H1 (cell line): ENCODE results near the gene KMT2A. TPM values are rescaled to one million over a fixed set of nuclear protein-coding genes. Genes with fewer than 3 reads are reported as not detected.
"Not testable (repeated sequence)": the region's sequence is repeated elsewhere in the genome, so short reads cannot be mapped to it uniquely, and the experiment has no call there.

Experiments
- CTCF ChIA-PET: fragments of 300-600 bp; sonication (Branson Sonifier 250); formaldehyde crosslinking; loops from one replicate; lab custom pipeline; 2021; ENCODE audit not compliant: partially characterized antibody; lab: Charles Lee
- POLR2A ChIA-PET: fragments of 300-600 bp; sonication (Branson Sonifier 250); formaldehyde crosslinking; loops from one replicate; lab custom pipeline; 2021; ENCODE audit warnings: inconsistent platforms; ENCODE audit not compliant: partially characterized antibody; lab: Charles Lee
- DNase-seq, 2 experiments: peaks; one replicate each; pipeline versions ENCODE4 v3.0.0 to v3.0.0-alpha.2; 2010 to 2022; ENCODE audit warnings: low spot score in 2 of 2, low read depth in 1 of 2, mixed read lengths in 1 of 2
- FAIRE-seq: peaks from 2 replicates; lab custom pipeline; 2011; peaks lifted over from hg19 to GRCh38; lab: Jason Lieb, UNC
- H2AFZ ChIP-seq: 2 replicates; pipeline ENCODE4 v1.8.1; 2012; ENCODE audit warnings: low read length, inconsistent platforms
- H2AK5ac ChIP-seq: 2 replicates; pipeline ENCODE4 v1.6.1; 2013; ENCODE audit warnings: low read depth, low read length
- H2BK120ac ChIP-seq: replicated peaks from 2 replicates; pipeline ENCODE3; 2013; ENCODE audit warnings: low read depth, low read length, inconsistent platforms
- H2BK12ac ChIP-seq: 2 replicates; pipeline ENCODE4 v1.6.1; 2013; ENCODE audit warnings: low read depth, low read length
- H2BK15ac ChIP-seq: 2 replicates; pipeline ENCODE4 v1.6.1; 2013; ENCODE audit warnings: low read length
- H2BK20ac ChIP-seq: 2 replicates; pipeline ENCODE4 v1.6.1; 2013; ENCODE audit warnings: low read length
- H2BK5ac ChIP-seq: 2 replicates; pipeline ENCODE4 v1.6.1; 2013; ENCODE audit warnings: low read depth, low read length
- H3K14ac ChIP-seq: 2 replicates; pipeline ENCODE4 v1.6.1; 2013; ENCODE audit warnings: inconsistent platforms; ENCODE audit not compliant: insufficient read length
- H3K18ac ChIP-seq: 2 replicates; pipeline ENCODE4 v1.6.1; 2013; ENCODE audit warnings: low read length; ENCODE audit errors: extremely low read depth
- H3K23ac ChIP-seq: 2 replicates; pipeline ENCODE4 v1.6.1; 2013; ENCODE audit warnings: inconsistent platforms; ENCODE audit not compliant: insufficient read length
- H3K23me2 ChIP-seq: 2 replicates; pipeline ENCODE4 v1.6.1; 2013; ENCODE audit warnings: low read depth, low read length
- H3K27ac ChIP-seq: 2 replicates; pipeline ENCODE4 v1.6.1; 2011; ENCODE audit warnings: low read depth, low read length, inconsistent platforms
- H3K27me3 ChIP-seq, 4 experiments: replicated peaks in 1 of 4; 1 replicate in 1 of 4; 2 replicates in 3 of 4; pipeline versions ENCODE4 v1.6.1 to v1.8.1; 2011 to 2013; ENCODE audit warnings: low read length in 3 of 4, mild to moderate bottlenecking in 3 of 4, inconsistent platforms in 2 of 4, mixed read lengths in 2 of 4, moderate library complexity in 1 of 4; ENCODE audit not compliant: control insufficient read depth in 3 of 4, insufficient read depth in 3 of 4; ENCODE audit errors: extremely low read depth in 1 of 4
- H3K36me3 ChIP-seq, 4 experiments: 2 replicates each; pipeline versions ENCODE4 v1.6.1 to v1.8.1; 2011 to 2013; ENCODE audit warnings: mild to moderate bottlenecking in 4 of 4, low read length in 3 of 4, moderate library complexity in 2 of 4, control low read depth in 1 of 4, inconsistent platforms in 1 of 4; ENCODE audit not compliant: insufficient read depth in 4 of 4, control insufficient read depth in 2 of 4
- H3K4ac ChIP-seq: replicated peaks from 2 replicates; pipeline ENCODE3; 2013; ENCODE audit warnings: low read length, low read depth, mixed read lengths, inconsistent platforms; ENCODE audit not compliant: insufficient read length
- H3K4me1 ChIP-seq, 4 experiments: replicated peaks in 1 of 4; 1 replicate in 1 of 4; 2 replicates in 3 of 4; pipeline versions ENCODE4 v1.6.1 to v1.8.1; 2011 to 2013; ENCODE audit warnings: low read length in 3 of 4, inconsistent platforms in 2 of 4, mixed read lengths in 1 of 4; ENCODE audit not compliant: insufficient read depth in 4 of 4, control insufficient read depth in 3 of 4
- H3K4me2 ChIP-seq, 2 experiments: 2 replicates each; pipeline versions ENCODE4 v1.6.1 to v1.8.1; 2011 to 2013; ENCODE audit warnings: low read depth in 2 of 2, low read length in 2 of 2, control low read depth in 1 of 2, inconsistent platforms in 1 of 2, mild to moderate bottlenecking in 1 of 2; ENCODE audit not compliant: insufficient read depth in 1 of 2
- H3K4me3 ChIP-seq, 4 experiments: fragments of 200-600, 300-600 bp in 1 of 4; sonication (generic), shearing (Covaris generic), sonication (Bioruptor Twin) in 1 of 4; 2 replicates each; pipeline versions ENCODE4 v1.5.1 to v1.8.1; 2011 to 2016; ENCODE audit warnings: low read length in 4 of 4, low read depth in 3 of 4, control low read depth in 2 of 4, inconsistent platforms in 2 of 4, mild to moderate bottlenecking in 2 of 4, mixed read lengths in 1 of 4, moderate library complexity in 1 of 4; ENCODE audit not compliant: insufficient read depth in 2 of 4; ENCODE audit errors: extremely low read depth in 1 of 4
- H3K56ac ChIP-seq: replicated peaks from 2 replicates; pipeline ENCODE3; 2013; ENCODE audit warnings: low read depth, mild to moderate bottlenecking, mixed read lengths, low read length, inconsistent platforms; ENCODE audit not compliant: insufficient read length
- H3K79me1 ChIP-seq: 2 replicates; pipeline ENCODE4 v1.6.1; 2013; ENCODE audit warnings: low read depth, low read length, control low read depth
- H3K79me2 ChIP-seq, 2 experiments: 2 replicates each; pipeline versions ENCODE4 v1.6.1 to v1.8.1; 2012 to 2013; ENCODE audit warnings: low read length in 2 of 2, mild to moderate bottlenecking in 2 of 2, inconsistent platforms in 1 of 2; ENCODE audit not compliant: insufficient read depth in 2 of 2, control insufficient read depth in 1 of 2
- H3K9ac ChIP-seq, 4 experiments: replicated peaks in 1 of 4; 1 replicate in 1 of 4; 2 replicates in 3 of 4; pipeline versions ENCODE4 v1.6.1 to v1.8.1; 2011 to 2013; ENCODE audit warnings: low read depth in 3 of 4, low read length in 3 of 4, control low read depth in 2 of 4, mild to moderate bottlenecking in 2 of 4, moderate library complexity in 2 of 4, inconsistent platforms in 1 of 4; ENCODE audit errors: extremely low read depth in 1 of 4
- H3K9me3 ChIP-seq, 2 experiments: 2 replicates each; pipeline versions ENCODE4 v1.6.1 to v1.8.1; 2012 to 2013; ENCODE audit warnings: mild to moderate bottlenecking in 2 of 2, moderate library complexity in 2 of 2, control low read depth in 1 of 2, inconsistent platforms in 1 of 2, low read depth in 1 of 2, low read length in 1 of 2, mixed read lengths in 1 of 2; ENCODE audit not compliant: insufficient read depth in 2 of 2
- H4K20me1 ChIP-seq, 2 experiments: replicated peaks in 1 of 2; 2 replicates each; pipeline versions ENCODE3 to v1.8.1; 2011 to 2013; ENCODE audit warnings: inconsistent platforms in 2 of 2, low read length in 2 of 2, mild to moderate bottlenecking in 1 of 2; ENCODE audit not compliant: insufficient read depth in 2 of 2, control insufficient read depth in 1 of 2
- H4K5ac ChIP-seq: 2 replicates; pipeline ENCODE4 v1.6.1; 2013; ENCODE audit warnings: low read length, low read depth, mixed read lengths, inconsistent platforms; ENCODE audit not compliant: insufficient read length
- H4K8ac ChIP-seq: 2 replicates; pipeline ENCODE4 v1.8.0; 2013; ENCODE audit warnings: mild to moderate bottlenecking, moderate library complexity, low read length, inconsistent platforms; ENCODE audit not compliant: insufficient read depth; ENCODE audit errors: extremely low read depth
- H4K91ac ChIP-seq: replicated peaks from 2 replicates; pipeline ENCODE3; 2013; ENCODE audit warnings: low read length, mixed read lengths, inconsistent platforms; ENCODE audit not compliant: insufficient read length
- KDM1A ChIP-seq: fragments of 200-600, 300-600 bp; sonication (generic); IDR thresholded peaks from 2 replicates; pipeline ENCODE4 v1.7.1; 2016; ENCODE audit warnings: mild to moderate bottlenecking, low read length, borderline replicate concordance
- POLR2A ChIP-seq, 2 experiments: IDR thresholded peaks; 1 replicate in 1 of 2; 2 replicates in 1 of 2; pipeline ENCODE4 v1.6.1; 2011; ENCODE audit warnings: low read depth in 2 of 2, low read length in 2 of 2, mild to moderate bottlenecking in 2 of 2; ENCODE audit errors: control extremely low read depth in 1 of 2
- TCF12 ChIP-seq: IDR thresholded peaks from 2 replicates; pipeline ENCODE4 v1.6.1; 2011; ENCODE audit warnings: low read depth, mild to moderate bottlenecking, low read length
- WGBS, 2 experiments: shearing (Covaris generic) in 1 of 2; methylation state at CpG; one replicate each; pipeline versions ENCODE4 v1.1.6 to v1.1.7; 2013 to 2015; ENCODE audit warnings: low lambda C conversion rate in 2 of 2, mixed read lengths in 2 of 2, inconsistent platforms in 1 of 2, low coverage in 1 of 2, missing lambda C conversion rate in 1 of 2; ENCODE audit not compliant: insufficient replicate concordance in 2 of 2, insufficient coverage in 1 of 2, insufficient read length in 1 of 2; ENCODE audit errors: extremely low coverage in 1 of 2, missing lambda C conversion rate in 1 of 2; 5-methylcytosine and 5-hydroxymethylcytosine counted together
- polyA plus RNA-seq, 7 experiments: library from polyadenylated mRNA; depleted of rRNA in 3 of 7; stranded (reverse) in 5 of 7; unstranded in 2 of 7; fragments of >200 nt in 5 of 7; fragments of 200-250 nt in 2 of 7; gene quantifications; 1 replicate in 5 of 7; 2 replicates in 1 of 7; 4 replicates in 1 of 7; pipeline versions ENCODE4 v1.2.1 to v1.2.3, GENCODE V29; 2011 to 2013; ENCODE audit warnings: missing spikeins in 2 of 7, mixed read lengths in 2 of 7
- total RNA-seq: library from RNA; stranded (reverse); fragmentation: NEBNext Ultra II Directional; extraction: Animal tissue kit (Norgen Biotek cat#: 25700); gene quantifications from 2 replicates; pipeline ENCODE4 v1.2.1, GENCODE V29; 2021

Gene KMT2A
- total and polyA plus RNA-seq, 2 of the 8 experiments (the other 6 are each of a cell fraction or from before 2014, with no cell fraction given): 35.9 to 62.1 TPM

GRCh38 chr11:118462178-118462577, 25.9 kb downstream of the KMT2A start (continued):
- no peak for TF ChIP-seq POLR2A (IDR thresholded peaks at IDR 0.05; ENCODE audit: control extremely low read depth in 1 of 2, low read depth in 2 of 2, low read length in 2 of 2)
- no peak for TF ChIP-seq TCF12
- TF ChIP-seq KDM1A: no peak
- TF ChIP-seq, all 59 proteins: peak for 0

- H2BK5ac ChIP-seq, H2BK120ac ChIP-seq, H3K4me3 ChIP-seq, H3K18ac ChIP-seq, H3K79me1 ChIP-seq, H3K14ac ChIP-seq, H4K5ac ChIP-seq, H3K27me3 ChIP-seq, CTCF ChIA-PET, H4K91ac ChIP-seq, H3K56ac ChIP-seq, H2BK12ac ChIP-seq, H3K9ac ChIP-seq, H2BK20ac ChIP-seq, H3K23me2 ChIP-seq, POLR2A ChIA-PET, FAIRE-seq, H2BK15ac ChIP-seq, H3K4me1 ChIP-seq, H2AK5ac ChIP-seq, H3K23ac ChIP-seq, H3K4ac ChIP-seq, DNase-seq, H4K8ac ChIP-seq, H3K4me2 ChIP-seq, H2AFZ ChIP-seq, H3K27ac ChIP-seq, H4K20me1 ChIP-seq, H3K9me3 ChIP-seq: not testable (repeated sequence)
- peaks cover 0 to 62% of the 10 kb centered on the region in 2 experiments; a peak in 2 of 4 replicates for H3K79me2 ChIP-seq
- H3K36me3 ChIP-seq: peaks cover 5 to 32% (median 26%) of the 10 kb centered on the region in 4 experiments
- WGBS, 2 experiments: no CpG with 5 or more reads among the region's 2 CpGs
Observed at GRCh38 chr11:118468968-118469367, 32.7 kb downstream of the KMT2A start.
